HG02943 (cell line): Measurements from ENCODE around the gene SLC35D3.
"Not testable (repeated sequence)": the region's sequence is repeated elsewhere in the genome, so short reads cannot be mapped to it uniquely, and the experiment has no call there.

Experiments used
- ATAC-seq: cut with Tn5 transposase; IDR thresholded peaks from one replicate; pipeline ENCODE4 v1.9.1; 2021; ENCODE audit warnings: mild to moderate bottlenecking, low read depth, moderate library complexity; ENCODE audit not compliant: unreplicated experiment

SLC35D3 gene

GRCh38 chr6:136922685-136923006, 545 bp downstream of the SLC35D3 start:
- ATAC-seq, result no peak

GRCh38 chr6:136923116-136923953, 1.2 kb downstream of the SLC35D3 start:
- ATAC-seq, result no peak

GRCh38 chr6:136923954-136924673, 2.0 kb downstream of the SLC35D3 start:
- no peak for ATAC-seq

GRCh38 chr6:136926383-136926782, 4.3 kb downstream of the SLC35D3 start:
- ATAC-seq, result no peak

GRCh38 chr6:136927292-136927691, 5.2 kb downstream of the SLC35D3 start:
- no peak for ATAC-seq

- no peak for ATAC-seq
Observed at GRCh38 chr6:136930528-136930927, 8.4 kb downstream of the SLC35D3 start.

GRCh38 chr6:136932599-136932998, 10.5 kb downstream of the SLC35D3 start:
- ATAC-seq, result no peak

- ATAC-seq, result no peak
Observed at GRCh38 chr6:136945072-136945471, 23.0 kb downstream of the SLC35D3 start.

GRCh38 chr6:136945711-136946121, 23.6 kb downstream of the SLC35D3 start:
- no peak for ATAC-seq

- no peak for ATAC-seq
Observed at GRCh38 chr6:136947037-136947436, 24.9 kb downstream of the SLC35D3 start.

- not testable (repeated sequence) for ATAC-seq
Observed at GRCh38 chr6:136949957-136950356, 27.9 kb downstream of the SLC35D3 start.

GRCh38 chr6:136950436-136951126, 28.5 kb downstream of the SLC35D3 start:
- no peak for ATAC-seq

GRCh38 chr6:136952714-136953260, 30.7 kb downstream of the SLC35D3 start:
- no peak for ATAC-seq

- ATAC-seq, result no peak
Observed at GRCh38 chr6:136955123-136955522, 33.0 kb downstream of the SLC35D3 start.

GRCh38 chr6:136956590-136957544, 34.8 kb downstream of the SLC35D3 start:
- ATAC-seq, result no peak

- ATAC-seq, result no peak
Observed at GRCh38 chr6:136958168-136958567, 36.1 kb downstream of the SLC35D3 start.

- no peak for ATAC-seq
Observed at GRCh38 chr6:136959471-136959891, 37.4 kb downstream of the SLC35D3 start.

GRCh38 chr6:136959935-136960334, 37.8 kb downstream of the SLC35D3 start:
- ATAC-seq, result not testable (repeated sequence)

GRCh38 chr6:136960781-136961180, 38.7 kb downstream of the SLC35D3 start:
- no peak for ATAC-seq

- no peak for ATAC-seq
Observed at GRCh38 chr6:136961848-136962247, 39.7 kb downstream of the SLC35D3 start.
